HCT116 (cell line): ENCODE measurements around the gene FAM72C.
"Not testable (repeated sequence)": the region's sequence is repeated elsewhere in the genome, so short reads cannot be mapped to it uniquely, and the experiment has no call there.

Experiments used
- ATF3 ChIP-seq: IDR thresholded peaks from 2 replicates; pipeline ENCODE4 v1.6.1; 2012
- CTCF ChIP-seq, 3 experiments: fragments of 200-600 bp in 1 of 3; sonication (generic) in 1 of 3; IDR thresholded peaks in 2 of 3; conservative IDR thresholded peaks in 1 of 3; 2 replicates each; pipeline ENCODE4 v1.5.1; 2012 to 2017; ENCODE audit warnings: low read depth in 2 of 3, low read length in 2 of 3, antibody characterized with exemption in 1 of 3, borderline replicate concordance in 1 of 3, control low read depth in 1 of 3, mild to moderate bottlenecking in 1 of 3, mixed read lengths in 1 of 3, mixed run types in 1 of 3, moderate library complexity in 1 of 3; ENCODE audit not compliant: insufficient read depth in 1 of 3
- EZH2 ChIP-seq: fragments of 200-600 bp; sonication (generic); IDR thresholded peaks from 2 replicates; pipeline ENCODE4 v1.6.1; 2017; ENCODE audit warnings: antibody characterized with exemption, mixed run types
- JUND ChIP-seq: IDR thresholded peaks from 2 replicates; pipeline ENCODE4 v1.6.1; 2012
- MAX ChIP-seq: IDR thresholded peaks from 2 replicates; pipeline ENCODE4 v1.6.1; 2012
- POLR2A ChIP-seq: IDR thresholded peaks from 2 replicates; pipeline ENCODE4 v1.7.0; 2011; ENCODE audit warnings: borderline replicate concordance; ENCODE audit not compliant: insufficient read depth, insufficient read length; ENCODE audit errors: extremely low read depth
- POLR2AphosphoS5 ChIP-seq: IDR thresholded peaks from 2 replicates; pipeline ENCODE4 v1.6.1; 2011; ENCODE audit warnings: mild to moderate bottlenecking, low read depth, low read length, moderate library complexity
- SIN3A ChIP-seq: IDR thresholded peaks from 2 replicates; pipeline ENCODE4 v1.6.1; 2012; ENCODE audit warnings: low read depth
- YY1 ChIP-seq: IDR thresholded peaks from 2 replicates; pipeline ENCODE4 v1.6.1; 2011; ENCODE audit warnings: low read length, low read depth, moderate library complexity, mild to moderate bottlenecking; ENCODE audit not compliant: insufficient replicate concordance; ENCODE audit errors: extremely low read depth

GRCh38 chr1:144015180-144015966 is 43.6 kb upstream of the FAM72C start:
- TF ChIP-seq CTCF (IDR thresholded peaks at IDR 0.05 in 2 of 3, conservative IDR thresholded peaks at IDR 0.05 in 1 of 3; ENCODE audit: borderline replicate concordance in 1 of 3, insufficient read depth in 1 of 3, low read depth in 2 of 3, low read length in 2 of 3); POLR2AphosphoS5; POLR2A; MAX; SIN3A; JUND; EZH2; YY1; ATF3: not testable (repeated sequence)
